Measurements from ENCODE around the gene AQP2.

AQP2 gene

DNA sequence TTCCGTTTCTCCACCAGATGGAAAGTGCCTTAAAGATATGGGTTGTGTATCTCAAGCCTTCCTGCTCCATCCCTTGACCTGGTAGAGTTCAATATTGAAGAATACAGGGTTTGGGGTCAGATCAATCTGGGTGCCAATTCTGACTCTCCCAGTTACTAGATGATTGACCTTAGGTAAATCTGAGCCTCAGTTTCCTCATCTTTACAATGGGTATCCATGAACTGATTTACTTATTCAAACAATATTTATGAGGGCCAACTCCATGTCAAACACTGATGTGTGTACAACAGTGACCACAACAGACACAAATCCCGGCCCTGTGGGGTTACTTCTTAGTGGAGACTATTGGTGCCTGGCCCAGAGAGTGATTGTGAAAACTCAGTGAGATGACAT lies 39.3 kb upstream of the AQP2 start:
- TF ChIP-seq GATA2 (IDR thresholded peaks at IDR 0.05; ENCODE audit: low read depth, low read length): no peak
- TF ChIP-seq GATA3 (IDR thresholded peaks at IDR 0.05; ENCODE audit: low read depth, low read length): no peak

DNA sequence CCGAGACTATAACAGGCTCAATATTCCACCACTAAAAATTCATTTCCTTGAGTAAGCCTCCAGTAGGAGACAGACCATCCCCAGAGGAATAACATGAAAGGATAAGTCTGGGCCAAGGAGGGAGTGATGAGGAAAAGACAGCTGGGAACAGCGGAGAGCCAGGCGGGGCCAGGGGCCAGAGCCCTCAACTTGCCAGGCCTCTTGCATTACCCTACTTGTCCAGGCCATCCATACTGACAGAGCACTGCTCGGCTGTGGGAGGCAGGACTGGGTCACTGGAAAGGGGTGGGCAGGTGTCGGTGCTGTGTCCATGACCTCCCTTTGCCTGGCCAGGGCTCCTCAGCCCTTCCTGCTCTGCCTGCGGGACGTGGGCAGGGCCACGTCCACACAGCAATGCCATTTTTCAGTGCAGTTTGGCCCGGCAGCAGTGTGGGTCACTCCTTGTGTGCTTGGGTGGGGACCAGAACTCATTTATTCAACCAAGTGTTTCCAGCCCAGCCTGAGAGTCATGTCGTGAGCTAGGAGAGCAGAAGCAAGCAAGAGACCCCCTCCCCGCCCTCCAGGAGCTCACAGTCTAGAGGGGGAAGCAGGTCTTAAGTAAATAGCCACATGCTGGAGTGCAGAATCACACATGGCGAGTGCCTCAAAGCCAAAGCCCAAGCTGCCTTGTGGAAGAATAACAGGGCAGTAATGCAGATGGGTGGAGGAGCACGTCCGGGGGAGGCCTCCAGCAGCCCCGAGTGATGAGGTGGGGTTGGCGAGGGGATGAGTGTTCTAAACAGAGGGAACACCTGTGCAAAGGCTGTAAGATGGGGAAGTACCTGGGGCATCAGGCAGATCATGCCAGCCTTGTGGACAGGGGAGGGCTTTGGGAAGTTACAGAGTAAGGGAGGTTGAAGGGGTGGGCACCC lies 37.9 kb upstream of the AQP2 start:
- TF ChIP-seq GATA2 (IDR thresholded peaks at IDR 0.05; ENCODE audit: low read depth, low read length) (no peak), GATA3 (IDR thresholded peaks at IDR 0.05; ENCODE audit: low read depth, low read length) (no peak)

DNA sequence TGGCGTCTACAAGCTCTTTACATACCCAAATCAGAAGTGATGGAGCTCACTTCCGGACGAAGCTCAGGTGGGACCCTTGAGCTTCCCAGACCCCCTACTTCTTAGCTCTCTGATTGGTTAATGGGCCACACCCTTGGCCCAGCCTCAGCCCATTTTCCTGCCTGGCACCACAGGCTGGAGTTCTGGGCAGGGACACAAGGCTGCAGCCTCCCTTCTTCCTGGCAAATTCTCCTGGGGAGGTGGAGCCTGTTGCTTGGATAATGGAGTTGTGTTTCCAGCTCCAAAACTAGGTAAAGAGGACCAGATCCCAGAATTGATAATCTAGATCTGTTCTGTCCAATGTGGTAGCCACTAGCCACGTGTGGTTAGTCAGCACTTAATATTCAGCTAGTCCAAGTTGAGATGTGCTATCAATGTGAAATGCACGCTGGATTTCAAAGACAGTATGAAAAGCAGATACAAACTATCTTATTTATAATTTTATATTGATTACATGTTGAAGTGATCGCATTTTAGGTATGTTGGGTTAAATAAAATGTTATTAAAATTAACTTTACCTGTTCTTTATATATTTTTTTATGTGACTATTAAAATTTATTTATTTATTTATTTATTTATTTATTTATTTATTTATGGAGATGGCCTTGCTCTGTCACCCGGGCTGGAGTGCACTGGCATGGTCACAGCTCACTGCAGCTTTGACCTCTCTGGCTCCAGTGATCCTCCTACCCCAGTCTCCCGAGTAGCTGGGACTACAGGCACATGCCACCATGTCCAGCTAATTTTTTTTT lies 34.2 kb upstream of the AQP2 start:
- TF ChIP-seq GATA2 (IDR thresholded peaks at IDR 0.05; ENCODE audit: low read depth, low read length): no peak
- no peak for TF ChIP-seq GATA3 (IDR thresholded peaks at IDR 0.05; ENCODE audit: low read depth, low read length)

DNA sequence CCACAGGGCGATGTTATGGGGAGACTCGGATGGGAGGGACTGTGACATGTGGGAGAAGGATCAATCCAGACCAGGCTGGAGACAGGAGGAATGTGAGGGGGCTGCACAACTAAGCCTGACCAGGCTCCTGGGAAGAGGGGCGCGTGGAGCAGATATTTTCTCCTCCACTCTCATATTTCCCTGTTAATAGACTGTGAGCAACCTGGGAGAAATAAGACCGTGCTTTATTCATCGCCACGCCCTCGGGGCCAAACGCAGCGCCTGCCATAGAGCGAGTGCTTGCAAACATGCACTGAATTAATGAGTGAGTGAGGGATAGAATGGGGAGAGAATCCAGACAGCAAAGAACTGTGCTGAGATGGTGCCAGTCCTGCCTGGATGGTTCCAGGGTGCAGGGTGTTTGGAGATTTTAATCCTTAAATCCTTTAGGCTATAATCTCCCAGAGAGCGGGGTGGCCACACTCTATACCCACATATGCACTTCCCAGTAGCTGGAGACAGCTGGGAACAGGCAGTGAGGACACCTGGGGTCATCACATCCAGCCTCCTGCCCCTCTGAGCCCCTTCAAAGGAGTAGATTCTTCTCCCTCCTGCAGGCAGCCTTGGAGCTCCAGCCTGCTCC lies 33.3 kb upstream of the AQP2 start:
- TF ChIP-seq GATA2 (IDR thresholded peaks at IDR 0.05; ENCODE audit: low read depth, low read length): no peak
- no peak for TF ChIP-seq GATA3 (IDR thresholded peaks at IDR 0.05; ENCODE audit: low read depth, low read length)

DNA sequence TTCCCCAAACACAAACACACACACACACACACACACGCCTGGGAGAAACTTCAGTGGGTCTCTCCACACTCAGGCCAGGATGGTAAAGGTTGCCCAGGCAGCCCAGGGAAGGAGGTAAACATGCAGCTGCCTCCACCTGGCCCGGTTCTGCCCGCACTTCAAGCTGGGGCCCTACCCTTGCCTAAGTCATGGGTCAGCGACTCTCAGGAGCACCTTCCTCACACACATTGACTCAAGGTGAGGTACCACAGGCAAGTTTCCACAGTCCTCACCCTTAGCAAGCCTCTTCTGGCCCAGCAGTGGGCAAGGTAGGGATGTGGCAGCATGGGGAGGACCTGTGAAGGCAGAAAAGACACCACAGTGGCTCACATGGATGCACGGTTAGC lies 32.8 kb upstream of the AQP2 start:
- no peak for TF ChIP-seq GATA2 (IDR thresholded peaks at IDR 0.05; ENCODE audit: low read depth, low read length)
- no peak for TF ChIP-seq GATA3 (IDR thresholded peaks at IDR 0.05; ENCODE audit: low read depth, low read length)

DNA sequence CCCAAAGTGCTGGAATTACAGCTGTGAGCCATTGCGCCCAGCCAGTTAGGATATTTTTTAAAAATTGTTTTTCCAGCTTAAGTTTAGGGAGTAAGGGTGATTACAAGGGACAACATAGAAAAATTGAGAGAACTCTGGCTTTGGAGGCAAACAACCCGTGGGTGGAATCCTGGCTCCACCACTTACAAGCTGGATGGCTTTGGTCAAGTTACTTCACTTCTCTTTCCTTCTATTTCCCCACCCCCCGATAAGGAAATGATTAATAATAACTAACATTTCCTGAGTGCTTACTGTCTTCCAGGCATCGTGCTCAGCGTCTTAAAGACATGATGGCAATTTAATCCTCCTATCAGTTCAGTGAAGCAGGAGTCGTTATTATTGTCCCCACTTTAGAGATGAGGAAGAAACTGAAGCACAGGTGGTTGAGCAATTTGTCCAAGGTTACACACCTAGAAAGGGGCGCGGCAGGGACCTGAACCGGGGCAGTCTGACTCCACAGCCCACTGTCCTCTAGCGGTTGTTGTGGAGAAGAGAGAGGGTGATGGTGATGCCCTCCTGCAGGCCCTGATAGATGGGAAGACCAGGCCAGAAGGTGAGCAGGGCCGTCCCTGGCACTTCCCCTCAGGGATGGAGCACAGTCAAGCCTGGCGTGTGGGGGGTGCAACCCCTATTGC lies 30.2 kb upstream of the AQP2 start:
- TF ChIP-seq GATA2 (IDR thresholded peaks at IDR 0.05; ENCODE audit: low read depth, low read length): no peak
- TF ChIP-seq GATA3 (IDR thresholded peaks at IDR 0.05; ENCODE audit: low read depth, low read length): no peak

DNA sequence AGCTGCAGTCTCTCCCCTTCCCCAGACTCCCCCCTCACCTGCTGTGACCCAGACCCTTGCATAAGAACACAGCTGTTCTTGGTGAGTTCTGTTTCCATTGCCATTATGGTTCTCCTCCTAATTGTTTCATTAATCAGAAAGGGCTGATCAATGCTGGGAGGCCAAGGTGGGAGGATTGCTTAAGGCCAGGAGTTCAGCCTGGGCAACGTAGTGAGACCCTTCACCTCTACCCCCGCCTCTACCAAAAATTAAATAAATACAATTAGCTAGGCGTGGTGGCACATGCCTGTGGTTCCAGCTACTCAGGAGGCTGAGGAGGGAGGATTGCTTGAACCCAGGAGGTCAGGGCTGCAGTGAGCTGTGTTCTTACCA lies 29.6 kb upstream of the AQP2 start:
- TF ChIP-seq GATA2 (IDR thresholded peaks at IDR 0.05; ENCODE audit: low read depth, low read length) (no peak), GATA3 (IDR thresholded peaks at IDR 0.05; ENCODE audit: low read depth, low read length) (no peak)

DNA sequence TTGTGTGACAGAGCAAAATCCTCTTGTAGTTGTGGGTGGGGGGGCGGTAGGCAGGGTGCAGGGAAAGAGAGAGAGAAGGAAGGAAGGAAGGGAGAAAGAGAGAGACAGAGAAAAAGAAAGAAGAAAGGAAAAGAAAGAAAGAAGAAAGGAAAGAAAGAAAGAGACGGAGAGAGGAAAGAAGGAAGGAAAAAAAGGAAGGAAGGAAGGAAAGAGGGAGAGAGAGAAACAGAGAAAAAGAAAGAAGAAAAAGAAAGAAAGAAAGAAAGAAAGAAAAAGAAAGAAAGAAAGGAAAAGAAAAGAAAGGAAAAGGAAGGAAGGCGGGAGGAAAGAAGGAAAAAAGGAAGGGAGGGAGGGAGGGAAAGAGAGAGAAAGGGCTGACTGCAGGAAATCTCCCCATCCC lies 29.2 kb upstream of the AQP2 start:
- no peak for TF ChIP-seq GATA2 (IDR thresholded peaks at IDR 0.05; ENCODE audit: low read depth, low read length)
- no peak for TF ChIP-seq GATA3 (IDR thresholded peaks at IDR 0.05; ENCODE audit: low read depth, low read length)

DNA sequence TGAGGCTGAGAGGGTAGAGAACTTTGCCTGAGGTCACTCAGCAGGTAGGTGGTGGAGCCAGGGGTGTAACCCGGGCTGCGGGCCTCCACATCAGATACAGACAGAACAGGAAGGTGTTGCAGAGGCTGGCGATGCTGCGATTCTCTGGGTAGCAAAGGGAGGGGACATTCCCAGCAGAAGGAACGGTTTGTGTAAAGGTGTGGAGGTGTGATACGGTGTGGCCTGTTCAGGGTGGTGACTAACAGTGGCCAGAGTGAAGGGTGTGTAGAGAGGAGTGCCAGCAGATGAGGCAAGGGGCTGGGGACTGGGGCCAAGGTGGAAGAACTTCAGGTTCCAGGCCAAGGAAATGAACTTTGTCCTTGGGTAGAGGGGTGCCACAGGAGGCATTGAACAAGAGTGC lies 28.6 kb upstream of the AQP2 start:
- TF ChIP-seq GATA3 (IDR thresholded peaks at IDR 0.05; ENCODE audit: low read depth, low read length) (no peak), GATA2 (IDR thresholded peaks at IDR 0.05; ENCODE audit: low read depth, low read length) (no peak)

DNA sequence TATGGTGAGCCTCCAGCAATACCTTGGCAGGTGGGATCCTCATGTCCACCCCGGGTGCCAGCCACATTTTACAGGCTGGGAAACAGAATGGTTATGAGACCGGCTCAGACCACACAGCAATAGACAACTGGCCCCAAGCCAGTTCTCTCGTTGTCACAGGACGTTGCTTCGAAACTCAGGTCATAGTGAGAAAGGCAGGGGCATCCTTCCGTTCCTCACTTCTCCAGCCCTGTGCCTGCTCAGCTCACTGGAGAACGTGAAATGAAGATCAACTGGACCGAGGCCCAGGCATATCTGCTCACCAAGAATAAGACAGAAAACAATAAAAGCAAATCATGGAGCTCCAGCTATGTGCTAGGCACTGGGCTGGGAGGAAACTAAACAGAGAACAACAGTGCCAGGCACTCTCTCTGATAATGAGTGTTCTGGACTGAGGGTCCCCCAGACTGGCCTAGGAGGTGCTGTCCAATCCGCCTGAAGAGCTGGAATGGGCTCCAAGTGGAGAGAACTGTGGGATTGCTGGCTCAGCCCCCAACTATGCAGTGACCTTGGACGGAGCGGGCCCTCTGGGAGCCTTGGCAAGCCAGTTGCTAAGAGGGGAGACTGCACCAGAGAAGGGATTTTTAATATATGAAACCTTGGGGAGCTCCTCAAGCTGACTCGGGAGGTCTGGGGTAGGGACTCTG lies 28.0 kb upstream of the AQP2 start:
- no peak for TF ChIP-seq GATA3 (IDR thresholded peaks at IDR 0.05; ENCODE audit: low read depth, low read length)
- no peak for TF ChIP-seq GATA2 (IDR thresholded peaks at IDR 0.05; ENCODE audit: low read depth, low read length)

DNA sequence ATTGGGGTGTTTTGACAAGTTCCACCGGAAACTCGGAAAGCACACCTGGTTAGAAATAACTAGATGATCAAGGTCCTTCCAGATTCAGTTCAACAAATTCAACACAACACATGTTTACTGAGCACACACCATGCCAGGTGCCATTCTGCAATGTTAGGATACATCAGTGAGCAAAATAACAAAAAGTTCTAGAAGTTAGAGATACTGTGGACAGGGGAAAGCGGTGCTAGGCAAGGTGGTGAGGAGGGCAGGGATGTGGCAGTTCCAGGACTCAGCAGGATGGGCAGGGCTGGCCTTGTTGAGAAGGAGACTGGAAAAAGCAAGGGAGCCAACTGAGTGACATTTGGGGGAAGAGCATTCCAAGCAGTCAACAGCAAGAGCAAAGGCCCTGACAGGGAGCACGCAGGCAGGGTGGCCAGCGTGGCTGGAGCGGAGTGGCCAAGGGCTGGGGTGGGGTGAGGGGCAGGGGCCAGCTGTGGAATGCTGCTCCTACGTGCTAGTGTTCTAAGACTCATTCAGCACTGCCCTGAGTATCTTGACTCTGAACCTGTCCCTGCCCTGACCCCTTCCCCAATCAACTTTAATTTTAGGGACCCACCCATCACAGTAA lies 27.4 kb upstream of the AQP2 start:
- TF ChIP-seq GATA3 (IDR thresholded peaks at IDR 0.05; ENCODE audit: low read depth, low read length) (no peak), GATA2 (IDR thresholded peaks at IDR 0.05; ENCODE audit: low read depth, low read length) (no peak)

DNA sequence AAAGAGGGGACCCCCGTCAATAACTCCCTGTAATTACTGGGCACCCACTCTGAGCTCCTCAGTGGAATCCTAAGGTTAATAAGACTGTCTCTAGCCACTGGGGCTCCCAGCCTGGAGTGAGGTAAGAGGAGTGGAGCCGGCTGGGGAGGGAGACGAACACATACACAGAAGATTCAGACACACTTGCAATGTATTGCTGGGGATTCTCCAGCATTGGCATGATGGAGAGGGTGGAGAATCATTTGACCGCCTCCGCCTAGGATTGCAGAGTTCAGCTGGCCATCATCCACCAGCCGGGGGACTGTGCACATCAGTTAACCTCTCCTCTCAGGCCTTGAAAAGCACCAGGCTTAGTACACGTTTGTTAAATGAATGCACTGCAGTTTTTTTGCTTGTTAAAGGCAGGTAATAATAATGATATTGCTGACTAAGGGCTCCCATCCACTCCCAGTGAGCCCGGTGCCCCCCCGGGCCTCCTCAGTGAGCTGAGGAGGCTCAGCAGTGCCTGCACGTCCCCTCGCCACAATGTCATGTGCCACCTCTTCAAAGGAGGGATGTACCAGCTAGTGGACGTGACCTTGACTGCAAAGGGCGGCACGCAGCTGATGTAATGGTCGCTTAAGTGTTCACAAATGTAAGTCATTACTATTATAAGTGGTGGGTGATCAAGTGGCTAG lies 26.5 kb upstream of the AQP2 start:
- TF ChIP-seq GATA3 (IDR thresholded peaks at IDR 0.05; ENCODE audit: low read depth, low read length) (no peak), GATA2 (IDR thresholded peaks at IDR 0.05; ENCODE audit: low read depth, low read length) (no peak)
